B cell (primary cell): Measurements from ENCODE around the gene TMEM236. TPM values are rescaled to one million over a fixed set of nuclear protein-coding genes. Genes with fewer than 3 reads are reported as not detected.

ENCODE experiments used
- ATAC-seq: fragments of 200-7000 bp; cut with Tn5 transposase; one replicate; pipeline ENCODE4 v1.10.0; 2021; ENCODE audit warnings: low read depth, mild to moderate bottlenecking, moderate number of reproducible peaks, moderate library complexity
- CTCF ChIA-PET: fragments of 350-600 bp; sonication (Branson Sonifier 250); formaldehyde crosslinking; loops from one replicate; lab custom pipeline; 2021; ENCODE audit warnings: antibody characterized with exemption, inconsistent platforms; lab: Charles Lee
- POLR2A ChIA-PET: fragments of 350-600 bp; sonication (Branson Sonifier 250); formaldehyde crosslinking; loops from one replicate; lab custom pipeline; 2021; ENCODE audit warnings: antibody characterized with exemption; lab: Charles Lee
- DNase-seq: peaks from one replicate; pipeline ENCODE4 v3.0.0; 2013
- H2AFZ ChIP-seq: 2 replicates; pipeline ENCODE4 v1.6.1; 2012; ENCODE audit warnings: mild to moderate bottlenecking, low read depth, low read length; ENCODE audit not compliant: insufficient read depth, poor library complexity, severe bottlenecking
- H3K27ac ChIP-seq, 2 donors: 1 replicate in 1 of 2; 2 replicates in 1 of 2; pipeline ENCODE4 v1.5.1; 2012 to 2013; ENCODE audit warnings: low read length in 2 of 2, mild to moderate bottlenecking in 2 of 2, moderate library complexity in 1 of 2
- H3K27me3 ChIP-seq, 4 experiments: fragments of 200-600 bp in 1 of 4; sonication (generic) in 1 of 4; replicated peaks in 1 of 4; 1 replicate in 2 of 4; 2 replicates in 2 of 4; pipeline versions ENCODE4 v1.6.1 to v1.7.0; 2013 to 2016; ENCODE audit warnings: low read length in 3 of 4, mild to moderate bottlenecking in 2 of 4, mixed read lengths in 1 of 4, moderate library complexity in 1 of 4; ENCODE audit not compliant: insufficient read depth in 4 of 4, control insufficient read depth in 3 of 4; ENCODE audit errors: control extremely low read depth in 1 of 4
- H3K36me3 ChIP-seq, 2 experiments: replicated peaks in 1 of 2; 1 replicate in 1 of 2; 2 replicates in 1 of 2; pipeline versions ENCODE4 v1.6.1 to v1.7.1; 2013; ENCODE audit warnings: low read length in 1 of 2; ENCODE audit not compliant: insufficient read depth in 2 of 2, control insufficient read depth in 1 of 2; ENCODE audit errors: control extremely low read depth in 1 of 2, extremely low read depth in 1 of 2
- H3K4me1 ChIP-seq, 2 donors: fragments of 200-600 bp in 1 of 2; sonication (generic) in 1 of 2; 1 replicate in 1 of 2; 2 replicates in 1 of 2; pipeline versions ENCODE4 v1.5.1 to v1.6.1; 2013 to 2017; ENCODE audit warnings: low read length in 2 of 2; ENCODE audit not compliant: control insufficient read depth in 2 of 2, insufficient read depth in 2 of 2
- H3K4me2 ChIP-seq: replicated peaks from 2 replicates; pipeline ENCODE3; 2012; ENCODE audit warnings: mild to moderate bottlenecking, low read depth, low read length; ENCODE audit not compliant: poor library complexity, severe bottlenecking
- H3K4me3 ChIP-seq, 5 experiments: fragments of 200-600 bp in 1 of 5; sonication (generic) in 1 of 5; 1 replicate in 3 of 5; 2 replicates in 2 of 5; pipeline versions ENCODE4 v1.5.1 to v1.7.0; 2011 to 2016; ENCODE audit warnings: low read length in 4 of 5, mild to moderate bottlenecking in 4 of 5, low read depth in 2 of 5, control low read depth in 1 of 5, moderate library complexity in 1 of 5; ENCODE audit not compliant: insufficient read depth in 1 of 5; ENCODE audit errors: control extremely low read depth in 1 of 5, extremely low read depth in 1 of 5
- H3K79me2 ChIP-seq: fragments of 200-600 bp; sonication (generic); one replicate; pipeline ENCODE4 v1.6.0; 2016; ENCODE audit warnings: low read length; ENCODE audit not compliant: control insufficient read depth, insufficient read depth
- H3K9ac ChIP-seq: fragments of 200-600 bp; sonication (generic); 2 replicates; pipeline ENCODE4 v1.6.1; 2017; ENCODE audit warnings: mild to moderate bottlenecking, low read length, moderate library complexity
- H3K9me3 ChIP-seq, 3 donors: one replicate each; pipeline versions ENCODE4 v1.6.1 to v1.7.1; 2013; ENCODE audit warnings: low read length in 2 of 3; ENCODE audit not compliant: control insufficient read depth in 2 of 3, insufficient read depth in 1 of 3; ENCODE audit errors: control extremely low read depth in 1 of 3
- H4K20me1 ChIP-seq: 2 replicates; pipeline ENCODE4 v1.6.0; 2012; ENCODE audit warnings: mild to moderate bottlenecking, low read length; ENCODE audit not compliant: insufficient read depth, control insufficient read depth, poor library complexity, severe bottlenecking
- H3K27ac Mint-ChIP-seq: one replicate; pipeline ENCODE4 v1.8.0; 2021; ENCODE audit warnings: mixed read lengths
- H3K27me3 Mint-ChIP-seq: one replicate; pipeline ENCODE4 v1.8.0; 2021; ENCODE audit warnings: mixed read lengths
- H3K4me1 Mint-ChIP-seq: one replicate; pipeline ENCODE4 v1.8.0; 2021; ENCODE audit warnings: mixed read lengths
- H3K4me3 Mint-ChIP-seq: one replicate; pipeline ENCODE4 v1.8.0; 2021; ENCODE audit warnings: mixed read lengths
- H3K9me3 Mint-ChIP-seq: one replicate; pipeline ENCODE4 v1.8.0; 2022; ENCODE audit warnings: mixed read lengths; ENCODE audit not compliant: insufficient read depth
- CTCF ChIP-seq: fragments of 200-600 bp; IDR thresholded peaks from one replicate; pipeline ENCODE4 v1.8.0; 2022; ENCODE audit warnings: antibody characterized with exemption, mild to moderate bottlenecking
- EZH2 ChIP-seq: IDR thresholded peaks from 2 replicates; pipeline ENCODE4 v1.6.1; 2012; ENCODE audit warnings: borderline replicate concordance, low read depth, mild to moderate bottlenecking, moderate library complexity, low read length; ENCODE audit not compliant: insufficient read depth, poor library complexity, severe bottlenecking
- WGBS: methylation state at CpG from one replicate; pipeline ENCODE4 v1.1.5; 2013; ENCODE audit warnings: missing lambda C conversion rate; ENCODE audit not compliant: insufficient coverage; 5-methylcytosine and 5-hydroxymethylcytosine counted together
- intact Hi-C: fragments of 100-400 bp; cut with micrococcal nuclease; formaldehyde crosslinking; loops from one replicate; pipeline ENCODE4 v1.10.0; 2022
- polyA plus RNA-seq: library from polyadenylated mRNA; depleted of rRNA; stranded (reverse); fragments of >200 nt; gene quantifications from 2 replicates; pipeline ENCODE4 v1.2.3, GENCODE V29; 2012
- total RNA-seq, 2 donors: library from RNA; stranded (reverse); fragments of 120-200 nt in 1 of 2; gene quantifications; 1 replicate in 1 of 2; 2 replicates in 1 of 2; pipeline versions ENCODE4 v1.2.3 to v1.2.4, GENCODE V29; 2013 to 2022

The TMEM236 gene
- total and polyA plus RNA-seq, 2 donors (not counting 1 experiment from before 2014, with no cell fraction given) = 0.09 to 0.27 TPM

- ATAC-seq = no peak
- H3K79me2 ChIP-seq = no peaks in the 10 kb centered on the region
- Mint-ChIP-seq H3K4me1 (peaks cover 3% of the 10 kb centered on the region), H3K9me3 (no peaks in the 10 kb centered on the region), H3K27ac (no peak overlapping the region), H3K27me3 (no peaks in the 10 kb centered on the region), H3K4me3 (no peak overlapping the region)
- H3K4me1 ChIP-seq = no peaks in the 10 kb centered on the region
- POLR2A ChIA-PET = no interaction called here
- H4K20me1 ChIP-seq = no peaks in the 10 kb centered on the region
- no peak overlapping the region for H3K4me2 ChIP-seq
- peak; percentile 89 for TF ChIP-seq CTCF
- no peak for TF ChIP-seq EZH2
- no peaks in the 10 kb centered on the region for H3K9me3 ChIP-seq
- peak; percentile 52 for DNase-seq
- intact Hi-C loops = no loop called here
- no peak overlapping the region for H3K27ac ChIP-seq
- H3K9ac ChIP-seq = no peak overlapping the region
- H3K27me3 ChIP-seq = no peaks in the 10 kb centered on the region
- no peak overlapping the region for H2AFZ ChIP-seq
- 70% methylated on average over 6 of the region's 12 CpGs for WGBS
- H3K36me3 ChIP-seq = no peaks in the 10 kb centered on the region
- CTCF ChIA-PET = interaction anchor here (0.8 to 2.6 kb wide), 7 partner anchors 8 to 131 kb away, joined by 3 to 9 read pairs (median 6); no protein-coding TSS in a partner anchor
- no peak overlapping the region for H3K4me3 ChIP-seq
Observed at GRCh38 chr10:17737027-17737965, 14.7 kb upstream of the TMEM236 start.

GRCh38 chr10:17740668-17741067 lies 11.3 kb upstream of the TMEM236 start:
- no peaks in the 10 kb centered on the region for H3K27me3 ChIP-seq
- no peak overlapping the region for H3K4me3 ChIP-seq
- no peak overlapping the region for H3K4me2 ChIP-seq
- H4K20me1 ChIP-seq = no peaks in the 10 kb centered on the region
- no peak for ATAC-seq
- Mint-ChIP-seq H3K4me3 (no peak overlapping the region), H3K27me3 (no peaks in the 10 kb centered on the region), H3K9me3 (no peaks in the 10 kb centered on the region), H3K27ac (no peak overlapping the region), H3K4me1 (peaks cover 9% of the 10 kb centered on the region)
- H3K4me1 ChIP-seq = no peaks in the 10 kb centered on the region
- POLR2A ChIA-PET = no interaction called here
- no peaks in the 10 kb centered on the region for H3K79me2 ChIP-seq
- intact Hi-C loops = no loop called here
- no peaks in the 10 kb centered on the region for H3K36me3 ChIP-seq
- no peak for DNase-seq
- H2AFZ ChIP-seq = no peak overlapping the region
- no CpG with 5 or more reads among the region's 1 CpG for WGBS
- no peak overlapping the region for H3K9ac ChIP-seq
- H3K9me3 ChIP-seq = no peaks in the 10 kb centered on the region
- no peak for TF ChIP-seq EZH2
- TF ChIP-seq CTCF = no peak
- CTCF ChIA-PET = interaction anchor here (0.5 to 1.4 kb wide), 2 partner anchors 35 to 132 kb away, joined by 5 to 7 read pairs; no protein-coding TSS in a partner anchor
- no peak overlapping the region for H3K27ac ChIP-seq
